Activated CD8-positive, alpha-beta memory T cell treated with anti-CD3 and anti-CD28 coated beads, Interleukin-2, amount 10 ng/mL, durations not matched to agents 7 days and 5 days (primary cell): Measurements from ENCODE around the gene SLC29A2. TPM values are rescaled to one million over a fixed set of nuclear protein-coding genes. Genes with fewer than 3 reads are reported as not detected.
"Not testable (repeated sequence)": the region's sequence is repeated elsewhere in the genome, so short reads cannot be mapped to it uniquely, and the experiment has no call there.

Source experiments
- ATAC-seq: fragments of 150-1000 bp; cut with Tn5 transposase; one replicate; pipeline ENCODE4 v1.10.0; 2021; ENCODE audit warnings: moderate library complexity
- CTCF ChIA-PET: fragments of 350-600 bp; sonication (Branson Sonifier 250); formaldehyde crosslinking; loops from one replicate; lab custom pipeline; 2021; ENCODE audit warnings: antibody characterized with exemption; lab: Charles Lee
- DNase-seq: peaks from one replicate; pipeline ENCODE4 v3.0.0-alpha.2; 2020
- H3K27ac Mint-ChIP-seq: one replicate; pipeline ENCODE4 v1.8.0; 2021; ENCODE audit warnings: mild to moderate bottlenecking, mixed read lengths
- H3K27me3 Mint-ChIP-seq: one replicate; pipeline ENCODE4 v1.8.0; 2021; ENCODE audit warnings: mixed read lengths
- H3K36me3 Mint-ChIP-seq: one replicate; pipeline ENCODE4 v1.8.0; 2021; ENCODE audit warnings: mild to moderate bottlenecking, mixed read lengths
- H3K4me1 Mint-ChIP-seq: one replicate; pipeline ENCODE4 v1.8.0; 2021; ENCODE audit warnings: mixed read lengths
- H3K4me3 Mint-ChIP-seq: one replicate; pipeline ENCODE4 v1.8.0; 2021; ENCODE audit warnings: mild to moderate bottlenecking, moderate library complexity, mixed read lengths
- H3K9me3 Mint-ChIP-seq: one replicate; pipeline ENCODE4 v1.8.0; 2022; ENCODE audit warnings: low read depth, mixed read lengths
- total RNA-seq, 2 experiments: library from RNA; stranded (reverse); gene quantifications; one replicate each; pipeline ENCODE4 v1.2.3, GENCODE V29; 2021

Gene SLC29A2
- total RNA-seq, 2 experiments from 2014 or later, result 7.6 to 10.1 TPM

GRCh38 chr11:66410191-66410590, 38.6 kb upstream of the SLC29A2 start:
- Mint-ChIP-seq H3K27ac (no peak overlapping the region), H3K4me1 (peaks cover 3% of the 10 kb centered on the region), H3K27me3 (peaks cover 33% of the 10 kb centered on the region), H3K36me3 (no peaks in the 10 kb centered on the region), H3K4me3 (no peak overlapping the region), H3K9me3 (no peaks in the 10 kb centered on the region)
- ATAC-seq, result no peak
- DNase-seq, result no peak
- CTCF ChIA-PET, result interaction anchor here (1.4 to 4.7 kb wide), 7 partner anchors 11 to 267 kb away, joined by 5 to 46 read pairs (median 15); partner anchors contain the start of genes MRPL11, NPAS4 and RBM4B

- Mint-ChIP-seq H3K36me3 (no peaks in the 10 kb centered on the region), H3K4me3 (no peak overlapping the region), H3K9me3 (no peaks in the 10 kb centered on the region), H3K27ac (no peak overlapping the region), H3K27me3 (peaks cover 34% of the 10 kb centered on the region), H3K4me1 (peaks cover 3% of the 10 kb centered on the region)
- no peak for ATAC-seq
- CTCF ChIA-PET, result interaction anchor here (0.6 to 4.7 kb wide), 27 partner anchors 9 to 421 kb away, joined by 3 to 46 read pairs (median 5); partner anchors contain the start of genes DPP3, MRPL11, NPAS4 and RBM4B
- no peak for DNase-seq
These were observed 37.7 kb upstream of the SLC29A2 start for GRCh38 chr11:66409226-66409625.

- peak overlapping the region; percentile 63 for H3K4me3 Mint-ChIP-seq
- H3K36me3 Mint-ChIP-seq, result no peaks in the 10 kb centered on the region
- DNase-seq, result peak; percentile 92
- H3K9me3 Mint-ChIP-seq, result no peaks in the 10 kb centered on the region
- H3K27me3 Mint-ChIP-seq, result peaks cover 35% of the 10 kb centered on the region
- peak overlapping the region; percentile 34 for H3K27ac Mint-ChIP-seq
- peaks cover 3% of the 10 kb centered on the region for H3K4me1 Mint-ChIP-seq
- CTCF ChIA-PET, result interaction anchor here (0.6 to 4.7 kb wide), 28 partner anchors 8 to 422 kb away, joined by 3 to 46 read pairs (median 5); partner anchors contain the start of genes DPP3, MRPL11, NPAS4 and RBM4B
- peak; percentile 88 for ATAC-seq
These were observed 37.1 kb upstream of the SLC29A2 start for GRCh38 chr11:66408488-66409214.

- Mint-ChIP-seq H3K4me3 (no peak overlapping the region), H3K27ac (no peak overlapping the region), H3K36me3 (no peaks in the 10 kb centered on the region), H3K27me3 (peaks cover 30% of the 10 kb centered on the region), H3K4me1 (peaks cover 3% of the 10 kb centered on the region), H3K9me3 (no peaks in the 10 kb centered on the region)
- CTCF ChIA-PET, result interaction anchor here (0.6 to 4.7 kb wide), 13 partner anchors 10 to 271 kb away, joined by 3 to 46 read pairs (median 7); partner anchors contain the start of genes DPP3, MRPL11, NPAS4 and RBM4B
- ATAC-seq (no peak), DNase-seq (no peak)
These were observed 36.1 kb upstream of the SLC29A2 start for GRCh38 chr11:66407651-66408050.

- H3K9me3 Mint-ChIP-seq, result no peaks in the 10 kb centered on the region
- no peak overlapping the region for H3K4me3 Mint-ChIP-seq
- H3K4me1 Mint-ChIP-seq, result no peaks in the 10 kb centered on the region
- no peak overlapping the region for H3K27ac Mint-ChIP-seq
- peaks cover 21% of the 10 kb centered on the region for H3K27me3 Mint-ChIP-seq
- CTCF ChIA-PET, result interaction anchor here (1.7 to 3.5 kb wide), 3 partner anchors 7 to 83 kb away, joined by 4 to 19 read pairs (median 8); no protein-coding TSS in a partner anchor
- ATAC-seq (no peak), DNase-seq (no peak)
- H3K36me3 Mint-ChIP-seq, result no peaks in the 10 kb centered on the region
These were observed 22.4 kb upstream of the SLC29A2 start for GRCh38 chr11:66393954-66394353.

- DNase-seq (no peak), ATAC-seq (no peak)
- CTCF ChIA-PET, result interaction anchor here (0.8 to 1.2 kb wide), 2 partner anchors 9 to 80 kb away, joined by 3 to 5 read pairs; no protein-coding TSS in a partner anchor
- Mint-ChIP-seq H3K4me3 (no peak overlapping the region), H3K9me3 (no peaks in the 10 kb centered on the region), H3K4me1 (peaks cover 2% of the 10 kb centered on the region), H3K27me3 (peaks cover 21% of the 10 kb centered on the region), H3K36me3 (no peaks in the 10 kb centered on the region), H3K27ac (no peak overlapping the region)
These were observed 19.8 kb upstream of the SLC29A2 start for GRCh38 chr11:66391322-66391721.

- Mint-ChIP-seq H3K27ac (no peak overlapping the region), H3K4me3 (no peak overlapping the region), H3K9me3 (no peaks in the 10 kb centered on the region), H3K4me1 (peaks cover 7% of the 10 kb centered on the region), H3K27me3 (peaks cover 22% of the 10 kb centered on the region), H3K36me3 (no peaks in the 10 kb centered on the region)
- peak; percentile 81 for ATAC-seq
- peak; percentile 87 for DNase-seq
- CTCF ChIA-PET, result interaction anchor here (0.6 to 5.8 kb wide), 35 partner anchors 9 to 344 kb away, joined by 3 to 70 read pairs (median 5); partner anchors contain the start of genes B4GAT1, BRMS1, MRPL11 and NPAS4
These were observed 17.3 kb upstream of the SLC29A2 start for GRCh38 chr11:66388780-66389386.

- DNase-seq (peak; percentile 90), ATAC-seq (peak; percentile 79)
- CTCF ChIA-PET, result interaction anchor here (0.8 to 7.3 kb wide), 50 partner anchors 9 to 607 kb away, joined by 3 to 88 read pairs (median 4); partner anchors contain the start of genes B4GAT1, BRMS1, CD248 and DPP3
- Mint-ChIP-seq H3K4me3 (peak overlapping the region; percentile 16), H3K36me3 (no peaks in the 10 kb centered on the region), H3K4me1 (peaks cover 7% of the 10 kb centered on the region), H3K27me3 (peaks cover 15% of the 10 kb centered on the region), H3K9me3 (no peaks in the 10 kb centered on the region), H3K27ac (no peak overlapping the region)
These were observed 14.9 kb upstream of the SLC29A2 start for GRCh38 chr11:66386171-66387069.

GRCh38 chr11:66384316-66384715, 12.8 kb upstream of the SLC29A2 start:
- not testable (repeated sequence) for H3K9me3 Mint-ChIP-seq

GRCh38 chr11:66380264-66380663, 8.7 kb upstream of the SLC29A2 start:
- not testable (repeated sequence) for H3K4me3 Mint-ChIP-seq, H3K36me3 Mint-ChIP-seq, ATAC-seq, DNase-seq, H3K9me3 Mint-ChIP-seq, H3K27ac Mint-ChIP-seq, H3K4me1 Mint-ChIP-seq
- H3K27me3 Mint-ChIP-seq, result peaks cover 17% of the 10 kb centered on the region
- CTCF ChIA-PET, result interaction anchor here (0.8 to 1.6 kb wide), 3 partner anchors 9 to 29 kb away, joined by 3 to 15 read pairs (median 5); no protein-coding TSS in a partner anchor

More at GRCh38 chr11:66384316-66384715, 12.8 kb upstream of the SLC29A2 start:
- not testable (repeated sequence) for H3K36me3 Mint-ChIP-seq, H3K4me1 Mint-ChIP-seq, H3K27ac Mint-ChIP-seq, H3K4me3 Mint-ChIP-seq, DNase-seq, ATAC-seq
- CTCF ChIA-PET, result interaction anchor here (0.7 to 7.3 kb wide), 9 partner anchors 12 to 103 kb away, joined by 3 to 88 read pairs (median 4); partner anchors contain the start of genes B4GAT1, BRMS1, MRPL11 and SLC29A2
- peaks cover 13% of the 10 kb centered on the region for H3K27me3 Mint-ChIP-seq

- not testable (repeated sequence) for H3K27me3 Mint-ChIP-seq, H3K27ac Mint-ChIP-seq, H3K4me3 Mint-ChIP-seq, H3K36me3 Mint-ChIP-seq, DNase-seq, H3K9me3 Mint-ChIP-seq, ATAC-seq
- CTCF ChIA-PET, result interaction anchor here (1.1 to 5.5 kb wide), 4 partner anchors 10 to 62 kb away, joined by 3 to 39 read pairs (median 16); no protein-coding TSS in a partner anchor
- peaks cover 19% of the 10 kb centered on the region for H3K4me1 Mint-ChIP-seq
These were observed 2.2 kb upstream of the SLC29A2 start for GRCh38 chr11:66373690-66374287.

GRCh38 chr11:66373265-66373664, 1.7 kb upstream of the SLC29A2 start:
- Mint-ChIP-seq H3K36me3 (no peaks in the 10 kb centered on the region), H3K27ac (no peak overlapping the region)

More at GRCh38 chr11:66373265-66373664, 1.7 kb upstream of the SLC29A2 start:
- DNase-seq, result no peak
- Mint-ChIP-seq H3K4me3 (no peak overlapping the region), H3K27me3 (peaks cover 10% of the 10 kb centered on the region), H3K9me3 (no peaks in the 10 kb centered on the region), H3K4me1 (peaks cover 19% of the 10 kb centered on the region)
- CTCF ChIA-PET, result interaction anchor here (1.2 to 5.5 kb wide), 5 partner anchors 9 to 62 kb away, joined by 3 to 39 read pairs (median 21); no protein-coding TSS in a partner anchor
- ATAC-seq, result no peak
